Endothelial cell of umbilical vein (primary cell): ENCODE results near the gene ZNF407. TPM values are rescaled to one million over a fixed set of nuclear protein-coding genes. Genes with fewer than 3 reads are reported as not detected.

Experiments
- BruUV-seq: library from RNA; stranded (reverse); fragments of 400-500 nt; replicated peaks from 2 replicates; lab custom pipeline; 2021; lab: Mats Ljungman, UMichigan
- CTCF ChIA-PET: fragments of 300-600, 350-600 bp; sonication (Branson Sonifier 250); formaldehyde crosslinking; loops from one replicate; lab custom pipeline; 2021; ENCODE audit warnings: antibody characterized with exemption, inconsistent platforms; lab: Charles Lee
- POLR2A ChIA-PET: fragments of 300-600, 350-600 bp; sonication (Branson Sonifier 250); formaldehyde crosslinking; loops from one replicate; lab custom pipeline; 2021; ENCODE audit warnings: antibody characterized with exemption, inconsistent platforms; lab: Charles Lee
- DNase-seq: peaks from one replicate; pipeline ENCODE4 v3.0.0-alpha.2; 2011; ENCODE audit warnings: low read depth, low spot score
- FAIRE-seq: peaks from 2 replicates; lab custom pipeline; 2011; peaks lifted over from hg19 to GRCh38; lab: Jason Lieb, UNC
- H2AFZ ChIP-seq: 2 replicates; pipeline ENCODE4 v1.6.0; 2012; ENCODE audit warnings: low read depth, low read length, control low read depth, inconsistent platforms
- H3K27ac ChIP-seq: 2 replicates; pipeline ENCODE4 v1.5.1; 2011; ENCODE audit warnings: low read depth, mild to moderate bottlenecking, control low read depth, low read length, moderate library complexity; ENCODE audit not compliant: insufficient read depth
- H3K27me3 ChIP-seq, 2 experiments: 2 replicates each; pipeline versions ENCODE4 v1.6.0 to v1.6.1; 2011; ENCODE audit warnings: low read length in 2 of 2, mixed read lengths in 1 of 2; ENCODE audit not compliant: control insufficient read depth in 2 of 2, insufficient read depth in 2 of 2
- H3K36me3 ChIP-seq, 2 experiments: 2 replicates in 1 of 2; 3 replicates in 1 of 2; pipeline ENCODE4 v1.5.1; 2011; ENCODE audit warnings: low read length in 2 of 2, mild to moderate bottlenecking in 1 of 2, moderate library complexity in 1 of 2; ENCODE audit not compliant: control insufficient read depth in 2 of 2, insufficient read depth in 2 of 2; ENCODE audit errors: extremely low read depth in 1 of 2
- H3K4me1 ChIP-seq: 3 replicates; pipeline ENCODE4 v1.5.1; 2011; ENCODE audit warnings: mild to moderate bottlenecking, low read length; ENCODE audit not compliant: control insufficient read depth, insufficient read depth; ENCODE audit errors: extremely low read depth
- H3K4me2 ChIP-seq: 2 replicates; pipeline ENCODE4 v1.6.1; 2011; ENCODE audit warnings: low read length, control low read depth, mixed read lengths; ENCODE audit not compliant: insufficient read depth
- H3K4me3 ChIP-seq, 3 experiments: fragments of 200-600 bp in 1 of 3; sonication (generic), shearing (Covaris generic) in 1 of 3; replicated peaks in 1 of 3; 2 replicates each; pipeline ENCODE4 v1.5.1; 2011 to 2016; ENCODE audit warnings: control low read depth in 3 of 3, low read length in 3 of 3, mild to moderate bottlenecking in 2 of 3, inconsistent platforms in 1 of 3, low read depth in 1 of 3, moderate library complexity in 1 of 3; ENCODE audit not compliant: insufficient read depth in 1 of 3
- H3K79me2 ChIP-seq: 2 replicates; pipeline ENCODE4 v1.6.0; 2012; ENCODE audit warnings: low read length, inconsistent platforms; ENCODE audit not compliant: control insufficient read depth, insufficient read depth
- H3K9ac ChIP-seq: replicated peaks from 2 replicates; pipeline ENCODE3; 2011; ENCODE audit warnings: low read length, control low read depth; ENCODE audit not compliant: insufficient read depth; ENCODE audit errors: extremely low read depth
- H3K9me1 ChIP-seq: replicated peaks from 3 replicates; pipeline ENCODE4 v1.6.0; 2011; ENCODE audit warnings: mild to moderate bottlenecking, low read length; ENCODE audit not compliant: control insufficient read depth, insufficient read depth; ENCODE audit errors: extremely low read depth
- H3K9me3 ChIP-seq: replicated peaks from 2 replicates; pipeline ENCODE4 v1.5.1; 2012; ENCODE audit warnings: low read length, inconsistent platforms; ENCODE audit not compliant: control insufficient read depth, insufficient read depth
- H4K20me1 ChIP-seq: replicated peaks from 2 replicates; pipeline ENCODE3; 2011; ENCODE audit warnings: mild to moderate bottlenecking, low read length; ENCODE audit not compliant: control insufficient read depth, insufficient read depth; ENCODE audit errors: extremely low read depth
- EZH2 ChIP-seq: IDR thresholded peaks from 2 replicates; pipeline ENCODE4 v1.6.1; 2012; ENCODE audit warnings: borderline replicate concordance, low read depth, mild to moderate bottlenecking, moderate library complexity, low read length, inconsistent platforms; ENCODE audit not compliant: severe bottlenecking
- FOS ChIP-seq: IDR thresholded peaks from 2 replicates; pipeline ENCODE4 v1.6.1; 2011; ENCODE audit warnings: mild to moderate bottlenecking, low read length, moderate library complexity, borderline replicate concordance; ENCODE audit not compliant: insufficient read depth
- GATA2 ChIP-seq: IDR thresholded peaks from 2 replicates; pipeline ENCODE4 v1.7.0; 2011; ENCODE audit warnings: low read depth, mild to moderate bottlenecking, moderate library complexity, mixed read lengths, low read length; ENCODE audit not compliant: insufficient read length, insufficient read depth
- JUN ChIP-seq: IDR thresholded peaks from 2 replicates; pipeline ENCODE4 v1.6.1; 2011; ENCODE audit warnings: borderline replicate concordance, low read depth; ENCODE audit not compliant: insufficient read length, insufficient read depth
- MYC ChIP-seq: IDR thresholded peaks from one replicate; pipeline ENCODE4 v1.6.1; 2011; ENCODE audit warnings: mild to moderate bottlenecking, low read depth, low read length
- POLR2A ChIP-seq: IDR thresholded peaks from 2 replicates; pipeline ENCODE4 v1.6.1; 2012; ENCODE audit warnings: low read depth, mild to moderate bottlenecking, control low read depth, low read length
- POLR2AphosphoS5 ChIP-seq: IDR thresholded peaks from 2 replicates; pipeline ENCODE4 v1.6.1; 2012; ENCODE audit warnings: low read depth, mild to moderate bottlenecking, control low read depth, low read length, moderate library complexity; ENCODE audit not compliant: insufficient read depth
- dilution Hi-C: fragments of 300-500 bp; cut with MboI; formaldehyde crosslinking; loops from one replicate; pipeline ENCODE4 v1.15.0; 2019; ENCODE audit warnings: low sequenced_read_pairs; ENCODE audit not compliant: extremely low pct_ligation_motif_present
- intact Hi-C: fragments of 100-400 bp; cut with micrococcal nuclease; formaldehyde crosslinking; loops from one replicate; pipeline ENCODE4 v1.10.0; 2022
- polyA plus RNA-seq, 4 experiments: library from polyadenylated mRNA; depleted of rRNA in 3 of 4; stranded (reverse) in 3 of 4; unstranded in 1 of 4; fragments of >200 nt; gene quantifications; 2 replicates each; pipeline versions ENCODE4 v1.2.1 to v1.2.3, GENCODE V29; 2011 to 2012; ENCODE audit warnings: missing spikeins in 1 of 4
- total RNA-seq: library from RNA; stranded (reverse); gene quantifications from 2 replicates; pipeline ENCODE4 v1.2.3, GENCODE V29; 2021
- TF ChIP-seq, protein P1 (sequence below), 2 donors: IDR thresholded peaks; 1 replicate in 1 of 2; 2 replicates in 1 of 2; pipeline ENCODE4 v1.5.1; 2011; ENCODE audit warnings: low read length in 2 of 2, mild to moderate bottlenecking in 2 of 2, moderate library complexity in 2 of 2, control low read depth in 1 of 2, inconsistent platforms in 1 of 2, low read depth in 1 of 2; ENCODE audit not compliant: insufficient read depth in 1 of 2; ENCODE audit errors: extremely low read depth in 1 of 2
- TF ChIP-seq, protein P2 (sequence below): IDR thresholded peaks from 2 replicates; pipeline ENCODE4 v1.6.1; 2011; ENCODE audit not compliant: insufficient read depth, insufficient read length

The ZNF407 gene
- total and polyA plus RNA-seq, 2 donors (not counting 3 experiments of a cell fraction or from before 2014, with no cell fraction given): 3.8 to 20.1 TPM

DNA sequence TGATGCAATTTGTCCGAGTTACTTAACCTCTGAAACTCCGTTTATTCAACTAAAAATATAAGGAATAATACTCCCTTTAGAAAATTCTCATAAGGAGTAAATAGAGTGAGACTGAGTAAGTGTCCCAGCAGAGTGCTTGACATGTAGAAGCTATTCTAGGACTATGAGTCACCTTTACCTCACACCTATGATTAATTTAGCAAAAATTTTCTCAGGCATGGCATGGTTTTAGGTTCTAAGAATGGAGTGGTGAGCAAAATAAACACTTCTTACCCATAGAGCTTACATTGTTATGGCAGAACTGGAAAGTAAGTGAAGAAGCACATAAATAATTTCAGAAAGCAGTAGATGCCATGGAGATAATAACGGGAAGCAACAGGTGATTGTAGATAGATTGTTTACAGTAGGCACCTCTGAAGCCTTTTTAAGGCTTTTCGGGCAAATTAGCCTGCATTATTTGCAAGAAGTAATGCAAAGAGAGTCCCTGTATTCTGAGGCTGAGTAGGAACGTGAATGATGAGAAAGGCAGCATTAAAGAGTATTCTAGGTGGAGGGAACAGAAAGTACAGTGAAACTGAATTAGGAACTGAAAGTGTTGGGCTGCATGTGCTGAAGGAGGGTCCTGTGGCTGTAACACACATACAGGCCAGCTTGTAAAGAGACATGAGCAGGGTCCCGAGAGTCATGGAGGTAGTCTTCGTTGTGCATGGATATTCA is 209.2 kb downstream of the ZNF407 start:
- Histone ChIP-seq H3K4me3 (no peak overlapping the region), H2AFZ (no peak overlapping the region), H3K9me1 (no peaks in the 10 kb centered on the region), H3K27me3 (no peaks in the 10 kb centered on the region), H3K27ac (peak overlapping the region; percentile 54), H3K79me2 (no peaks in the 10 kb centered on the region), H3K9ac (no peak overlapping the region), H3K4me1 (peaks cover 13% of the 10 kb centered on the region), H3K4me2 (peak overlapping the region; percentile 19), H4K20me1 (no peaks in the 10 kb centered on the region), H3K36me3 (no peaks in the 10 kb centered on the region), H3K9me3 (no peaks in the 10 kb centered on the region)
- DNase-seq: peak; percentile 66
- dilution Hi-C loops: no loop called here
- FAIRE-seq: peak; percentile 74
- no TSS peak for BruUV-seq
- ChIA-PET POLR2A (no interaction called here), CTCF (interaction anchor here (0.8 to 1.9 kb wide), 5 partner anchors 9 to 235 kb away, joined by 3 to 7 read pairs (median 3); no protein-coding TSS in a partner anchor)
- intact Hi-C loops: no loop called here
- peak; percentile 88 for TF ChIP-seq FOS
- TF ChIP-seq JUN: peak; percentile 82
- no peak for TF ChIP-seq MYC

DNA sequence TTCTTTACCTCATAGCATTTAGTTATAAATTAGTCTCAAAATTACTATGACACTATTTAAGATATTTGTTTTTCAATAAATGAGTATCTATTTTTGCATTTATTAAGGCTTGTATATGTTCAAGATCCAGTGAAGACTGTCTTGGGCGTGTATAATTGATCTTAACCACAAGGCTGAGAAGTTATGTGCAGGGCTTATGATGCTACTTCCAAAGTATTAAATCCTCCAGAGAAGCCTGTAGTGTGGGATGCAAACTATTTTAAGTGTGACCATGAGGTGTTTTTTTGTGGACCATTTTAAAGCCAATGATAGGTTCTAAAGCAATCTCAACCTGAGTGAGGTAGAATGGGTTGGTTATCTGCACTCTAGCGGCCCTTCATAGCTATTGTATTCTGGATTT is 219.9 kb downstream of the ZNF407 start:
- intact Hi-C loops (no loop called here), dilution Hi-C loops (no loop called here)
- CTCF ChIA-PET: interaction anchor here (1.2 to 2.9 kb wide), 2 partner anchors 8 to 17 kb away, joined by 3 to 10 read pairs; no protein-coding TSS in a partner anchor
- H3K27ac ChIP-seq: no peak overlapping the region
- TF ChIP-seq, protein P1, sequence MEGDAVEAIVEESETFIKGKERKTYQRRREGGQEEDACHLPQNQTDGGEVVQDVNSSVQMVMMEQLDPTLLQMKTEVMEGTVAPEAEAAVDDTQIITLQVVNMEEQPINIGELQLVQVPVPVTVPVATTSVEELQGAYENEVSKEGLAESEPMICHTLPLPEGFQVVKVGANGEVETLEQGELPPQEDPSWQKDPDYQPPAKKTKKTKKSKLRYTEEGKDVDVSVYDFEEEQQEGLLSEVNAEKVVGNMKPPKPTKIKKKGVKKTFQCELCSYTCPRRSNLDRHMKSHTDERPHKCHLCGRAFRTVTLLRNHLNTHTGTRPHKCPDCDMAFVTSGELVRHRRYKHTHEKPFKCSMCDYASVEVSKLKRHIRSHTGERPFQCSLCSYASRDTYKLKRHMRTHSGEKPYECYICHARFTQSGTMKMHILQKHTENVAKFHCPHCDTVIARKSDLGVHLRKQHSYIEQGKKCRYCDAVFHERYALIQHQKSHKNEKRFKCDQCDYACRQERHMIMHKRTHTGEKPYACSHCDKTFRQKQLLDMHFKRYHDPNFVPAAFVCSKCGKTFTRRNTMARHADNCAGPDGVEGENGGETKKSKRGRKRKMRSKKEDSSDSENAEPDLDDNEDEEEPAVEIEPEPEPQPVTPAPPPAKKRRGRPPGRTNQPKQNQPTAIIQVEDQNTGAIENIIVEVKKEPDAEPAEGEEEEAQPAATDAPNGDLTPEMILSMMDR (IDR thresholded peaks at IDR 0.05; ENCODE audit: extremely low read depth in 1 of 2, insufficient read depth in 1 of 2, low read depth in 1 of 2, low read length in 2 of 2): no peak
- TF ChIP-seq GATA2 (no peak), MYC (no peak), POLR2A (no peak), JUN (no peak), FOS (no peak), EZH2 (no peak), POLR2AphosphoS5 (no peak)
- TF ChIP-seq, protein P2, sequence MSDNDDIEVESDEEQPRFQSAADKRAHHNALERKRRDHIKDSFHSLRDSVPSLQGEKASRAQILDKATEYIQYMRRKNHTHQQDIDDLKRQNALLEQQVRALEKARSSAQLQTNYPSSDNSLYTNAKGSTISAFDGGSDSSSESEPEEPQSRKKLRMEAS: no peak
- POLR2A ChIA-PET: no interaction called here
- H3K4me1 ChIP-seq: no peaks in the 10 kb centered on the region
- no TSS peak for BruUV-seq
- no peak overlapping the region for H3K9ac ChIP-seq
- H3K4me2 ChIP-seq: no peak overlapping the region
- no peaks in the 10 kb centered on the region for H3K9me1 ChIP-seq
- DNase-seq: no peak
- H3K79me2 ChIP-seq: no peaks in the 10 kb centered on the region
- H4K20me1 ChIP-seq: no peaks in the 10 kb centered on the region
- H2AFZ ChIP-seq: no peak overlapping the region
- no peaks in the 10 kb centered on the region for H3K27me3 ChIP-seq
- H3K36me3 ChIP-seq: no peaks in the 10 kb centered on the region
- H3K9me3 ChIP-seq: no peaks in the 10 kb centered on the region
- no peak for FAIRE-seq
- H3K4me3 ChIP-seq: no peak overlapping the region
